HepG2 (cell line): Measurements from ENCODE around the gene TNFRSF11A. TPM values are rescaled to one million over a fixed set of nuclear protein-coding genes. Genes with fewer than 3 reads are reported as not detected.

Experiments used
- ATAC-seq: fragments of 200-7000 bp; cut with Tn5 transposase; 3 replicates; pipeline ENCODE4 v1.9.1; 2020; ENCODE audit warnings: mild to moderate bottlenecking, moderate library complexity
- BruUV-seq: library from RNA; stranded (reverse); fragments of 400-500 nt; replicated peaks from 2 replicates; lab custom pipeline; 2021; lab: Mats Ljungman, UMichigan
- CTCF ChIA-PET: fragments of 300-600 bp; formaldehyde crosslinking; extraction: SDS; loops from one replicate; lab custom pipeline; 2021; ENCODE audit warnings: low total read pairs, inconsistent platforms, low intra/inter-chr PET ratio; lab: Yijun Ruan, JAX
- POLR2A ChIA-PET: fragments of 350-600 bp; sonication (Branson Sonifier 250); formaldehyde crosslinking; loops from one replicate; lab custom pipeline; 2020; ENCODE audit warnings: antibody characterized with exemption, inconsistent platforms; lab: Yijun Ruan, JAX
- DNase-seq: peaks from one replicate; pipeline ENCODE4 v3.0.0-alpha.2; 2015; ENCODE audit warnings: low spot score
- FAIRE-seq: peaks from 3 replicates; lab custom pipeline; 2011; peaks lifted over from hg19 to GRCh38; lab: Jason Lieb, UNC
- H2AFZ ChIP-seq: one replicate; pipeline ENCODE4 v1.6.1; 2011; ENCODE audit warnings: low read length, inconsistent platforms
- H3K27ac ChIP-seq: fragments of 300-600 bp; 3 replicates; pipeline ENCODE4 v1.8.0; 2011; ENCODE audit warnings: mixed run types, mild to moderate bottlenecking, mixed read lengths, low read length, inconsistent platforms; ENCODE audit not compliant: insufficient read depth; ENCODE audit errors: extremely low read length
- H3K27me3 ChIP-seq, 2 experiments: fragments of 200-600 bp in 1 of 2; 2 replicates in 1 of 2; 3 replicates in 1 of 2; pipeline versions ENCODE4 v1.6.0 to v1.8.0; 2011; ENCODE audit warnings: low read length in 2 of 2, mild to moderate bottlenecking in 2 of 2, moderate library complexity in 2 of 2, inconsistent platforms in 1 of 2; ENCODE audit not compliant: insufficient read depth in 2 of 2, control insufficient read depth in 1 of 2
- H3K36me3 ChIP-seq, 2 experiments: fragments of 200-600 bp in 1 of 2; replicated peaks in 1 of 2; 2 replicates in 1 of 2; 3 replicates in 1 of 2; pipeline versions ENCODE4 v1.5.1 to v1.8.0; 2011; ENCODE audit warnings: low read length in 2 of 2, inconsistent platforms in 1 of 2; ENCODE audit not compliant: insufficient read depth in 2 of 2, control insufficient read depth in 1 of 2
- H3K4me1 ChIP-seq: 2 replicates; pipeline ENCODE4 v1.5.1; 2012; ENCODE audit warnings: low read length, inconsistent platforms; ENCODE audit not compliant: insufficient read depth
- H3K4me2 ChIP-seq: 2 replicates; pipeline ENCODE4 v1.6.0; 2011; ENCODE audit warnings: low read depth, low read length, inconsistent platforms
- H3K4me3 ChIP-seq, 3 experiments: fragments of 200-600 bp in 1 of 3; sonication (generic), shearing (Covaris generic) in 1 of 3; replicated peaks in 1 of 3; 2 replicates each; pipeline ENCODE4 v1.5.1; 2011 to 2016; ENCODE audit warnings: low read length in 3 of 3, inconsistent platforms in 2 of 3, low read depth in 2 of 3, mild to moderate bottlenecking in 2 of 3, control low read depth in 1 of 3, mixed read lengths in 1 of 3; ENCODE audit not compliant: insufficient read depth in 1 of 3
- H3K79me2 ChIP-seq: one replicate; pipeline ENCODE4 v1.6.1; 2011; ENCODE audit warnings: low read length, inconsistent platforms; ENCODE audit not compliant: insufficient read depth
- H3K9ac ChIP-seq: 2 replicates; pipeline ENCODE4 v1.6.0; 2011; ENCODE audit warnings: mild to moderate bottlenecking, low read depth, low read length, inconsistent platforms; ENCODE audit not compliant: insufficient read depth
- H3K9me3 ChIP-seq: 2 replicates; pipeline ENCODE4 v1.5.1; 2012; ENCODE audit warnings: mild to moderate bottlenecking, low read length
- H4K20me1 ChIP-seq: 2 replicates; pipeline ENCODE4 v1.6.0; 2011; ENCODE audit warnings: inconsistent platforms, mild to moderate bottlenecking, low read length, moderate library complexity; ENCODE audit not compliant: insufficient read depth
- ATF6 ChIP-seq: sonication (generic); formaldehyde crosslinking; conservative IDR thresholded peaks from 2 replicates; pipeline ENCODE4 v1.4.0; 2020; ENCODE audit warnings: missing genetic modification reagents
- BHLHE40 ChIP-seq: IDR thresholded peaks from 2 replicates; pipeline ENCODE4 v1.6.1; 2011; ENCODE audit warnings: low read length, improper control_type of control experiment
- MAX ChIP-seq: IDR thresholded peaks from 2 replicates; pipeline ENCODE4 v1.6.1; 2012; ENCODE audit warnings: inconsistent platforms
- MBD4 ChIP-seq: IDR thresholded peaks from 2 replicates; pipeline ENCODE4 v1.6.1; 2012; ENCODE audit warnings: low read length, inconsistent platforms, borderline replicate concordance
- MNT ChIP-seq: fragments of 450-650 bp; IDR thresholded peaks from 2 replicates; pipeline ENCODE4 v1.6.1; 2016
- MXI1 ChIP-seq: IDR thresholded peaks from 3 replicates; pipeline ENCODE4 v1.6.1; 2012; ENCODE audit warnings: low read depth, low read length, inconsistent platforms, borderline replicate concordance
- PLRG1 ChIP-seq: fragments of 450-650 bp; conservative IDR thresholded peaks from 2 replicates; pipeline ENCODE4 v1.6.1; 2016
- SMC3 ChIP-seq: IDR thresholded peaks from 2 replicates; pipeline ENCODE4 v1.6.1; 2011; ENCODE audit warnings: low read length, improper control_type of control experiment
- SOX13 ChIP-seq, 3 experiments: fragments of 450-650 bp in 1 of 3; sonication (generic) in 1 of 3; formaldehyde crosslinking in 1 of 3; IDR thresholded peaks in 2 of 3; conservative IDR thresholded peaks in 1 of 3; 2 replicates each; pipeline versions ENCODE4 v1.5.0 to v1.6.1; 2016 to 2020; ENCODE audit warnings: antibody characterized with exemption in 1 of 3, mild to moderate bottlenecking in 1 of 3, missing compliant biosample characterization in 1 of 3, missing genetic modification reagents in 1 of 3, moderate library complexity in 1 of 3
- SOX5 ChIP-seq: IDR thresholded peaks from 2 replicates; pipeline ENCODE4 v1.6.1; 2016; ENCODE audit warnings: borderline replicate concordance
- SOX6 ChIP-seq, 2 experiments: fragments of 450-650 bp in 1 of 2; sonication (generic) in 1 of 2; formaldehyde crosslinking in 1 of 2; IDR thresholded peaks; 2 replicates each; pipeline versions ENCODE4 v1.4.0 to v1.6.1; 2017 to 2020; ENCODE audit warnings: antibody characterized with exemption in 1 of 2, mild to moderate bottlenecking in 1 of 2, missing genetic modification reagents in 1 of 2
- ZC3H4 ChIP-seq: sonication (generic); formaldehyde crosslinking; IDR thresholded peaks from 2 replicates; pipeline ENCODE4 v1.4.0; 2020; ENCODE audit warnings: missing genetic modification reagents, borderline replicate concordance
- ZFP1 ChIP-seq: IDR thresholded peaks from 2 replicates; pipeline ENCODE4 v1.6.1; 2016
- WGBS: methylation state at CpG from one replicate; pipeline ENCODE4 v1.1.6; 2017; ENCODE audit warnings: low lambda C conversion rate; 5-methylcytosine and 5-hydroxymethylcytosine counted together
- in situ Hi-C: cut with HindIII; loops from 2 replicates; pipeline ENCODE4 v1.10.0; 2017; ENCODE audit warnings: low pct_unique_long_range_greater_than_20kb; ENCODE audit not compliant: extremely low pct_ligation_motif_present
- intact Hi-C: fragments of 100-400 bp; cut with micrococcal nuclease; formaldehyde crosslinking; loops from one replicate; pipeline ENCODE4 v1.10.0; 2022; ENCODE audit not compliant: unreplicated experiment
- polyA plus RNA-seq, 8 experiments: library from polyadenylated mRNA; depleted of rRNA in 3 of 8; stranded (reverse) in 7 of 8; unstranded in 1 of 8; fragments of >200 nt; fragmentation: Illumina TruSeq in 4 of 8; extraction: Trizol in 4 of 8; gene quantifications; 2 replicates each; pipeline versions ENCODE4 v1.2.1 to v1.2.3, GENCODE V29; 2011 to 2016; ENCODE audit warnings: low read depth in 4 of 8, missing spikeins in 1 of 8, mixed read lengths in 1 of 8; ENCODE audit not compliant: insufficient read depth in 1 of 8
- total RNA-seq, 5 experiments: library from RNA; depleted of rRNA; stranded (reverse); fragments of >200 nt; fragmentation: Illumina TruSeq; extraction: Trizol; gene quantifications; 2 replicates each; pipeline ENCODE4 v1.2.3, GENCODE V29; 2016; ENCODE audit warnings: low read depth in 1 of 5
- TF ChIP-seq, protein P1 (sequence below), 2 experiments: fragments of 450-650 bp in 1 of 2; sonication (generic) in 1 of 2; formaldehyde crosslinking; IDR thresholded peaks; 2 replicates each; pipeline versions ENCODE4 v1.5.0 to v1.8.0; 2020 to 2022; ENCODE audit warnings: mild to moderate bottlenecking in 1 of 2, missing genetic modification reagents in 1 of 2

The TNFRSF11A gene
- total and polyA plus RNA-seq, 2 of the 13 experiments (the other 11 are each of a cell fraction or from before 2014, with no cell fraction given), result 4.6 to 6.4 TPM

GRCh38 chr18:62435435-62436031, 110.4 kb downstream of the TNFRSF11A start:
- ATAC-seq (peak; percentile 51), FAIRE-seq (peak; percentile 44)
- TF ChIP-seq SOX6 (IDR thresholded peaks at IDR 0.05), result no peak
- 0 out of 2 replicates have a peak, but pooled peaks have one; percentile 11 for TF ChIP-seq SOX6 (CRISPR knock-in tag; IDR thresholded peaks at IDR 0.05)
- no peak for TF ChIP-seq ZC3H4 (CRISPR knock-in tag)
- 0 out of 3 replicates have a peak, but pooled peaks have one; percentile 46 for TF ChIP-seq MXI1
- 0 out of 2 replicates have a peak, but pooled peaks have one; percentile 31 for TF ChIP-seq MAX
- peak; percentile 48; the same call in 1 of the 2 replicates for TF ChIP-seq SOX5
- TF ChIP-seq, protein P1, sequence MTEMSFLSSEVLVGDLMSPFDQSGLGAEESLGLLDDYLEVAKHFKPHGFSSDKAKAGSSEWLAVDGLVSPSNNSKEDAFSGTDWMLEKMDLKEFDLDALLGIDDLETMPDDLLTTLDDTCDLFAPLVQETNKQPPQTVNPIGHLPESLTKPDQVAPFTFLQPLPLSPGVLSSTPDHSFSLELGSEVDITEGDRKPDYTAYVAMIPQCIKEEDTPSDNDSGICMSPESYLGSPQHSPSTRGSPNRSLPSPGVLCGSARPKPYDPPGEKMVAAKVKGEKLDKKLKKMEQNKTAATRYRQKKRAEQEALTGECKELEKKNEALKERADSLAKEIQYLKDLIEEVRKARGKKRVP (CRISPR knock-in tag; IDR thresholded peaks at IDR 0.05), result no peak
- TF ChIP-seq BHLHE40, result no peak
- TF ChIP-seq ZFP1, result no peak
- TF ChIP-seq MBD4, result no peak
- no peak for TF ChIP-seq SMC3
- peak; percentile 31; the same call in 1 of the 2 replicates for TF ChIP-seq MNT
- TF ChIP-seq PLRG1, result no peak
- TF ChIP-seq SOX13 (IDR thresholded peaks at IDR 0.05), result no peak
- TF ChIP-seq SOX13 (CRISPR knock-in tag; conservative IDR thresholded peaks at IDR 0.05 in 1 of 2, IDR thresholded peaks at IDR 0.05 in 1 of 2), result peak in 1 of 2 experiments; percentile 56; a peak in 1 of 4 replicates
- no peak for TF ChIP-seq ATF6 (CRISPR knock-in tag)
- TF ChIP-seq, all 625 proteins: peak for 6
- BruUV-seq, result no TSS peak
- in situ Hi-C loops, result no loop called here
- Histone ChIP-seq H4K20me1 (no peaks in the 10 kb centered on the region), H3K4me3 (no peak overlapping the region), H3K36me3 (no peaks in the 10 kb centered on the region), H2AFZ (no peak overlapping the region), H3K4me2 (peak overlapping the region; percentile 9; the same call in 1 of the 2 replicates), H3K27me3 (no peaks in the 10 kb centered on the region), H3K4me1 (peaks cover 49% of the 10 kb centered on the region), H3K9me3 (no peaks in the 10 kb centered on the region), H3K9ac (no peak overlapping the region), H3K79me2 (no peaks in the 10 kb centered on the region), H3K27ac (no peak overlapping the region)
- POLR2A ChIA-PET, result interaction anchor here (1.1 to 1.2 kb wide), 2 partner anchors 14 to 15 kb away, joined by 3 read pairs; no protein-coding TSS in a partner anchor
- CTCF ChIA-PET, result no interaction called here
- 47% methylated on average over 11 of the region's 11 CpGs for WGBS
- DNase-seq, result peak; percentile 41
- intact Hi-C loops, result loop anchor here (2.0 kb wide), 1 partner anchor 15 kb away; no protein-coding TSS in a partner anchor
